A549 (cell line): ENCODE results near the gene THRA. TPM values are rescaled to one million over a fixed set of nuclear protein-coding genes. Genes with fewer than 3 reads are reported as not detected.
A peak's percentile ranks its signal among the peaks of the same experiment; 100 is the strongest.

ENCODE experiments used
- ATAC-seq, 2 experiments: fragments of 200-7000 bp in 1 of 2; fragments of >200 bp in 1 of 2; cut with Nextera tagmentation in 1 of 2; cut with Tn5 transposase in 1 of 2; 3 replicates each; pipeline versions ENCODE4 v1.8.0 to v1.9.1; 2018 to 2020; ENCODE audit warnings: mild to moderate bottlenecking in 1 of 2, moderate library complexity in 1 of 2
- CTCF ChIA-PET: fragments of 300-600 bp; sonication (Branson Sonifier 250); formaldehyde crosslinking; extraction: SDS; loops from one replicate; lab custom pipeline; 2021; ENCODE audit warnings: antibody characterized with exemption, inconsistent platforms; lab: Yijun Ruan, JAX
- POLR2A ChIA-PET: fragments of 350-600 bp; formaldehyde crosslinking; extraction: SDS; loops from one replicate; lab custom pipeline; 2021; ENCODE audit warnings: antibody characterized with exemption, inconsistent platforms; lab: Yijun Ruan, JAX
- DNase-seq, 2 experiments: peaks; one replicate each; pipeline versions ENCODE4 v3.0.0 to v3.0.0-alpha.2; 2011 to 2016; ENCODE audit warnings: low read depth in 1 of 2, low spot score in 1 of 2
- FAIRE-seq: peaks from 2 replicates; lab custom pipeline; 2011; peaks lifted over from hg19 to GRCh38; lab: Jason Lieb, UNC
- H3K27ac ChIP-seq, 2 experiments: fragments of >200 bp; sonication (Bioruptor Twin); formaldehyde crosslinking; 3 replicates each; pipeline ENCODE4 v1.5.1; 2016 to 2017
- H3K4me1 ChIP-seq: fragments of >200 bp; sonication (Bioruptor Twin); formaldehyde crosslinking; 3 replicates; pipeline ENCODE4 v1.6.1; 2016
- H3K4me2 ChIP-seq: fragments of >200 bp; sonication (Bioruptor Twin); formaldehyde crosslinking; 3 replicates; pipeline ENCODE4 v1.6.1; 2016
- H3K4me3 ChIP-seq: fragments of >200 bp; sonication (Bioruptor Twin); formaldehyde crosslinking; 3 replicates; pipeline ENCODE4 v1.5.1; 2016
- H3K9me3 ChIP-seq: fragments of >200 bp; sonication (Bioruptor Twin); formaldehyde crosslinking; 3 replicates; pipeline ENCODE4 v1.6.1; 2016
- ATOH8 ChIP-seq: fragments of 250-450 bp; sonication (Bioruptor Pico); IDR thresholded peaks from 2 replicates; pipeline ENCODE4 v1.5.0; 2020; ENCODE audit warnings: low read depth, mild to moderate bottlenecking, moderate library complexity
- BCL3 ChIP-seq: fragments of >200 bp; sonication (Bioruptor Twin); formaldehyde crosslinking; IDR thresholded peaks from 3 replicates; pipeline ENCODE4 v1.6.1; 2016
- CBX2 ChIP-seq: fragments of 200-600 bp; sonication (generic); IDR thresholded peaks from 2 replicates; pipeline ENCODE4 v1.6.1; 2016; ENCODE audit warnings: low read depth, mild to moderate bottlenecking, borderline replicate concordance
- CHD2 ChIP-seq: fragments of 150-350 bp; IDR thresholded peaks from 2 replicates; pipeline ENCODE4 v1.6.1; 2014; ENCODE audit warnings: low read length; ENCODE audit not compliant: partially characterized antibody
- ELK1 ChIP-seq: fragments of 150-350 bp; IDR thresholded peaks from 2 replicates; pipeline ENCODE4 v1.6.1; 2014; ENCODE audit warnings: low read depth, mild to moderate bottlenecking, low read length
- EP300 ChIP-seq, 2 experiments: fragments of >200 bp; sonication (Bioruptor Twin); formaldehyde crosslinking; IDR thresholded peaks; 2 replicates in 1 of 2; 3 replicates in 1 of 2; pipeline ENCODE4 v1.6.1; 2016 to 2017
- ESRRA ChIP-seq: fragments of 150-350 bp; IDR thresholded peaks from 2 replicates; pipeline ENCODE4 v1.6.1; 2014; ENCODE audit warnings: mild to moderate bottlenecking, low read length, borderline replicate concordance
- HES2 ChIP-seq: fragments of >200 bp; sonication (Bioruptor Twin); formaldehyde crosslinking; IDR thresholded peaks from 2 replicates; pipeline ENCODE4 v1.6.1; 2016
- HMGXB4 ChIP-seq: fragments of 250-450 bp; sonication (Bioruptor Pico); IDR thresholded peaks from 2 replicates; pipeline ENCODE4 v1.5.0; 2021; ENCODE audit warnings: mild to moderate bottlenecking, moderate library complexity, borderline replicate concordance
- HOXA7 ChIP-seq: fragments of 250-450 bp; sonication (Bioruptor Pico); IDR thresholded peaks from 2 replicates; pipeline ENCODE4 v1.5.0; 2020; ENCODE audit warnings: mild to moderate bottlenecking, moderate library complexity
- HOXB5 ChIP-seq: fragments of 250-450 bp; sonication (Bioruptor Pico); IDR thresholded peaks from 2 replicates; pipeline ENCODE4 v1.5.0; 2020; ENCODE audit warnings: mild to moderate bottlenecking, moderate library complexity
- KDM1A ChIP-seq: fragments of 200-600 bp; sonication (generic); IDR thresholded peaks from 2 replicates; pipeline ENCODE4 v1.6.1; 2016; ENCODE audit warnings: low read depth, mild to moderate bottlenecking
- MAX ChIP-seq: IDR thresholded peaks from 2 replicates; pipeline ENCODE4 v1.6.1; 2012
- NFE2L2 ChIP-seq: fragments of 150-350 bp; conservative IDR thresholded peaks from 2 replicates; pipeline ENCODE4 v1.6.1; 2014; ENCODE audit warnings: low read length
- NPAS2 ChIP-seq: fragments of 250-450 bp; sonication (Bioruptor Pico); IDR thresholded peaks from 2 replicates; pipeline ENCODE4 v1.8.0; 2022; ENCODE audit warnings: mild to moderate bottlenecking, moderate library complexity, borderline replicate concordance
- NR3C1 ChIP-seq: fragments of >200 bp; sonication (Bioruptor Twin); formaldehyde crosslinking; IDR thresholded peaks from 3 replicates; pipeline ENCODE4 v1.6.1; 2017
- RNF2 ChIP-seq: fragments of 200-600 bp; sonication (generic); IDR thresholded peaks from 2 replicates; pipeline ENCODE4 v1.6.1; 2016; ENCODE audit warnings: low read depth, mild to moderate bottlenecking, antibody characterized with exemption, moderate library complexity, borderline replicate concordance
- SMC3 ChIP-seq: fragments of >200 bp; sonication (Bioruptor Twin); formaldehyde crosslinking; IDR thresholded peaks from 3 replicates; pipeline ENCODE4 v1.6.1; 2018; ENCODE audit warnings: inconsistent platforms
- WGBS: methylation state at CpG from one replicate; pipeline ENCODE4 v1.1.6; 2017; ENCODE audit errors: missing lambda C conversion rate; 5-methylcytosine and 5-hydroxymethylcytosine counted together
- polyA plus RNA-seq, 4 experiments: library from polyadenylated mRNA; depleted of rRNA in 3 of 4; stranded (reverse); fragments of >200 nt; fragmentation: RNase III in 1 of 4; extraction: RNeasy Plus Mini Kit Qiagen cat#74134 plus additional on column Dnase treatment in 1 of 4; gene quantifications; 2 replicates in 3 of 4; 3 replicates in 1 of 4; pipeline ENCODE4 v1.2.3, GENCODE V29; 2011 to 2017

The THRA gene
- polyA plus RNA-seq, 2 of the 4 experiments (the other 2 are of a cell fraction) = 20.1 to 22.5 TPM

- Histone ChIP-seq H3K4me2 (no peak overlapping the region), H3K4me1 (peaks cover 23% of the 10 kb centered on the region), H3K9me3 (no peaks in the 10 kb centered on the region), H3K27ac (no peak overlapping the region), H3K4me3 (no peak overlapping the region)
- DNase-seq (no peak), FAIRE-seq (no peak), ATAC-seq (no peak)
- CTCF ChIA-PET = interaction anchor here (0.6 to 17.1 kb wide), 9 partner anchors 11 to 102 kb away, joined by 3 to 390 read pairs (median 4); partner anchors contain the start of genes NR1D1 and THRA
- WGBS = 93% methylated on average over 28 of the region's 28 CpGs
- POLR2A ChIA-PET = no interaction called here
- TF ChIP-seq ATOH8 (CRISPR knock-in tag) = no peak
- no peak for TF ChIP-seq HOXA7
- no peak for TF ChIP-seq SMC3
- TF ChIP-seq HMGXB4 (CRISPR knock-in tag) = no peak
- no peak for TF ChIP-seq CHD2
- TF ChIP-seq ESRRA = no peak
- no peak for TF ChIP-seq NFE2L2
These were observed 25.3 kb downstream of the THRA start for GRCh38 chr17:40087903-40088718.

- Histone ChIP-seq H3K4me1 (peaks cover 21% of the 10 kb centered on the region), H3K9me3 (no peaks in the 10 kb centered on the region), H3K4me2 (no peak overlapping the region), H3K27ac (no peak overlapping the region), H3K4me3 (no peak overlapping the region)
- FAIRE-seq = no peak
- DNase-seq = no peak
- ChIA-PET POLR2A (interaction anchor here (1.3 to 1.7 kb wide), 2 partner anchors 12 to 35 kb away, joined by 5 to 7 read pairs; partner anchors contain the start of genes MED24 and NR1D1), CTCF (interaction anchor here (0.6 to 17.1 kb wide), 15 partner anchors 10 to 644 kb away, joined by 3 to 390 read pairs (median 5); partner anchors contain the start of genes NR1D1 and THRA)
- no peak for TF ChIP-seq RNF2
- no peak for TF ChIP-seq MAX
- TF ChIP-seq HOXB5 (CRISPR knock-in tag) = no peak
- no peak for TF ChIP-seq CBX2
- TF ChIP-seq NPAS2 (CRISPR knock-in tag) = no peak
- TF ChIP-seq ESRRA = no peak
- 92% methylated on average over 26 of the region's 26 CpGs for WGBS
- ATAC-seq = no peak
These were observed 26.5 kb downstream of the THRA start for GRCh38 chr17:40089077-40089895.

GRCh38 chr17:40090237-40091119 lies 27.7 kb downstream of the THRA start:
- ATAC-seq (no peak; a peak in 1 of 6 replicates), FAIRE-seq (no peak), DNase-seq (no peak)
- Histone ChIP-seq H3K4me2 (no peak overlapping the region), H3K27ac (peak overlapping the region in 1 of 2 experiments; percentile 1; a peak in 1 of 6 replicates), H3K4me3 (no peak overlapping the region), H3K4me1 (peaks cover 21% of the 10 kb centered on the region), H3K9me3 (no peaks in the 10 kb centered on the region)
- WGBS = 79% methylated on average over 14 of the region's 14 CpGs
- CTCF ChIA-PET = interaction anchor here (0.6 to 17.1 kb wide), 15 partner anchors 9 to 146 kb away, joined by 3 to 390 read pairs (median 5); partner anchors contain the start of genes NR1D1 and THRA
- POLR2A ChIA-PET = interaction anchor here (1.3 to 1.7 kb wide), 2 partner anchors 11 to 36 kb away, joined by 5 to 7 read pairs; partner anchors contain the start of genes MED24 and NR1D1
- TF ChIP-seq SMC3 (no peak), RNF2 (no peak), BCL3 (no peak), KDM1A (no peak), NR3C1 (no peak), CBX2 (no peak), EP300 (IDR thresholded peaks at IDR 0.05) (no peak), HES2 (no peak), ELK1 (no peak)
